SIG-M5 treated with dmso at 0.1 percent for 504 hours (cell line): Measurements from ENCODE around the gene SYP.

ENCODE experiments used
- DNase-seq: peaks from one replicate; lab custom pipeline; 2025; ENCODE audit not compliant: unreplicated experiment; lab: John Stamatoyannopoulos, UW

Gene SYP

DNA sequence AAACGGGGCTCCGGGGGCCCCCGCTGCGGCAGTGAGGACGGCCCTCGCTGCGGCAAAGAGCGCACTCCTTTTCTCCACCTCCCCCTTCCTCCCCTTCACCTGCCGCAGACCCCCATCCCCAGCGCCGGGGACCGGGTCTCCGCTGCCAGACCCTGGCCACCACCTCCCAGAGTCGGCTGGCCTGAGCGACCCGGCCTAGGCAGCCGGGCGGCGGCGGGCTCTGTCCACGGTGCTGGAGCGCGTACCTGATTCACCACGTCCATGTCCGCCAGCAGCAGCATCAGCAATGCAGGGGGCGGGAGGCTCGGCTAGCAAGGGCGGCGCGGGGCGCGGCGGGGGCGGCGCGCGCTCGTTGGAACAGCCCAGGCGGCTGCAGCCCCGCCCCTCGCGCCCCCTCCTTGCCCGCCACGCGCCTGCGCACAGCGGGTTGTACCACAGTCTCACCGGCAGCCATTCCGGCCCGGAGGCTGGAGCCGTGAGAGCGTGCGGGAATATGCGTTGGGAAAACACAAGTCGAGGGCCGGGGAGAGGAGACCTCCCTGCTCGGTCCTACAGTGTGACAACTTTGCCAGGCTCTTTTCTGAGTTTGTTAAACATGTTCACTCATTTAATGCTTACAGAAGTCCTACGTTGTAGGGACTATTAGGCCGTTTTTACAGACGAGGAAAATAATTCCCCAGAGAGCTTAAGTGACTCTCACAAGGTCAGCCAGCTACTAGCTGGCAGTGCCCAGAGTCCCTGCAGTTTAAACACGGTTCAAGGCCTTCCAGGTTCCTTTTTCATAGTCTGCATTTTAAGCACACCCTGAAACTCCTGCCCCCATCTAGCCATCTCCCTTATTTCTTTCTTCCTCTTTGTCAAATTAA lies at the start of gene SYP:
TSS of gene SYP (minus strand) at position 288 of the 866 bp plus-strand sequence. CDS start at position 281, 7 bp downstream.
- peak; percentile 81 for DNase-seq

DNA sequence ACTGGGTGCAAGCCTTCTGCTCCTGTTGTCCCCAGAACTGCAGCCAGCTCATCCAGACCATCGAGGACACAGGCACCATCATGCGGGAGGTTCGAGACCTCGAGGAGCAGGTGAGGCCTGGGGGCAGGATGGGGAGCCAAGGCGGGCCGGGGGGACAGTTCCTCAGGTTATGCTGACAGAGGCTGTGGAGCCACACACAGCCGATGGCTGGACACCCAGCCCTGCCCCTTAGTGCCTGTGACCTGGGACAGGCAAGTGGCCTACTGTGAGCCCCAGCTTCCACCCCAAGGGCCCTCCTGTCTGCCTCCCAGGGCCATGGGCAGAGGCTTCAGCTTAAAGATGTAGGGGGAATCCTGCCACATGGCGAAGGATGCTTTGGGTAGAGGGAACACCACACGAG lies 49.6 kb upstream of the SYP start:
- DNase-seq: no peak

DNA sequence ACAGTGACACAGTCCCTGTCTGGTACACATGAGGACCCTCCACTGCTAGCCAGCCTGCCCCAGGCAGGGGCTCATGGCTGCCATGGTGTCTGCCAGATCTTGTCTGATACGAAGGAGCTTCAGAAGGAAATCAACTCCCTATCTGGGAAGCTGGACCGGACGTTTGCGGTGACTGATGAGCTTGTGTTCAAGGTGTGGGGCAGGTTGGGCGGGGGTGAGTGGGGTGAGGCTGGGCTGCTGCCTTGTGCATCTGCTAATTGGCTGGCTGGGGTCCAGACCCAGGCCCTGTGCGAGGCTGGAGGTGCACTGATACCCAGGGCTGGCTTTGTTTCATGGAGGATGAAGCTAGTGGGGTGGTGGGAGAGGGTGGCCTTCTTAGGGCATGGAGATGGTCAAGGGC lies 49.1 kb upstream of the SYP start:
- DNase-seq: no peak

DNA sequence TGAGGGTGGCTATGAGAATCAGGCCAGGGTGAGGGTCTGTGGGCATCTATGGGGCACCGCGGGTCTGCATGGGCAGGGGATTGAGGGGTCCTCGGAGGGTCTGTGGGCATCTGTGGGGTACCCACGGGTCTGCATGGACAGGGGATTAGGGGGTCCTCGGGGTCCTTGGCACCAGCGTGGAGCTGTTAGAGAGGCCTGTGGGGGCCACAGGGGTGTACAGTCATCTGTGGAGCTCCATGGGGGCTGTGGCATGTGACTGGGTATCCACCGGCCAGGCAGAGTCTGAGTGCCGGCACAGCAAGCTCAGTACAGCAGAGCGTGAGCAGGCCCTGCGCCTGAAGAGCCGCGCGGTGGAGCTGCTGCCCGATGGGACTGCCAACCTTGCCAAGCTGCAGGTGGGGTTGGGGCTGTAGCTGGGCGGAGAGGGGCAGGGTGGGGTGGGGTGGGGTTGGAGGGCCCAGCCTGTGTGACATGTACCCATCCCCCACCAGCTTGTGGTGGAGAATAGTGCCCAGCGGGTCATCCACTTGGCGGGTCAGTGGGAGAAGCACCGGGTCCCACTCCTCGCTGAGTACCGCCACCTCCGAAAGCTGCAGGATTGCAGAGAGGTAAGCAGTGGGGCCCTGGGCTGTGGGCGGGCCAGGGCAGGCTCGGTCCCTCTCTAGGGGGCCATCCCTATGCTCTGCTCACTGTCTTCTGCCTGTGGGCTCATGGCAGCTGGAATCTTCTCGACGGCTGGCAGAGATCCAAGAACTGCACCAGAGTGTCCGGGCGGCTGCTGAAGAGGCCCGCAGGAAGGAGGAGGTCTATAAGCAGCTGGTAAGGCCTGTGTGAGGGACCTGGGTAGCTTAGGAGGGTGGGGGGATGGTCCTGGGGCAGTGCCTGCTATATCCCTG lies 48.2 kb upstream of the SYP start:
- DNase-seq: no peak

DNA sequence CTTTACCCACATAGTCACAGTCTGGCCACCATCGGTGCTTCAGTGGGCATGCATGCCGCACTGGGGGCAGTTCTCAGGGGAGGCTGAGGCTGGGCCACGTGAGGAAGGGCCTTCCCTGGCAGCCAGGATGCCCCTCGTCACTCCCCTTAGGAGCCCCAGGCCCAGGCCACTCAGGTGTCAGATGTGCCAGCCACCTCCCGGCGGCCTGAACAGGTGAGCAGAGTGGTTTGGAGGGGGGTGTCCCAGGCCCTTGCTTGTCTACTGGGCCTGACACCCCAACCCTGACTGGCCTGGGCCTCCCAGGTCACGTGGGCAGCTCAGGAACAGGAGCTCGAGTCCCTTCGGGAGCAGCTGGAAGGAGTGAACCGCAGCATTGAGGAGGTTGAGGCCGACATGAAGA lies 47.4 kb upstream of the SYP start:
- DNase-seq: no peak

DNA sequence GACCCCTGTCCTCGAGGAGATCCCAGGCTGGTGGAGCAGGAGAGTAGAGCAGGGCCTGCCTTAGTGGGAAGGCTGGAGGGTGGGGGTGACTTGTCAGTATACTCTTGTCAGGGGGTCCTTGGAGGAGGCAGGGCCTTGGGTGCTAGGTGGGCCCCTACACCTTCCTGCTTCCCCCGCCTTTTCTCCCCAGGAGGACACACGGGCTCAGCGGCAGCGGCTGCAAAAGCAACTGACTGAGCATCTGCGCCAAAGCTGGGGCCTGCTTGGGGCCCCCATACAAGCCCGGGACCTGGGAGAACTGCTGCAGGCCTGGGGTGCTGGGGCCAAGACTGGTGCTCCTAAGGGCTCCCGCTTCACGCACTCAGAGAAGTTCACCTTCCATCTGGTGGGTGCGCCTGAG lies 46.5 kb upstream of the SYP start:
- no peak for DNase-seq

DNA sequence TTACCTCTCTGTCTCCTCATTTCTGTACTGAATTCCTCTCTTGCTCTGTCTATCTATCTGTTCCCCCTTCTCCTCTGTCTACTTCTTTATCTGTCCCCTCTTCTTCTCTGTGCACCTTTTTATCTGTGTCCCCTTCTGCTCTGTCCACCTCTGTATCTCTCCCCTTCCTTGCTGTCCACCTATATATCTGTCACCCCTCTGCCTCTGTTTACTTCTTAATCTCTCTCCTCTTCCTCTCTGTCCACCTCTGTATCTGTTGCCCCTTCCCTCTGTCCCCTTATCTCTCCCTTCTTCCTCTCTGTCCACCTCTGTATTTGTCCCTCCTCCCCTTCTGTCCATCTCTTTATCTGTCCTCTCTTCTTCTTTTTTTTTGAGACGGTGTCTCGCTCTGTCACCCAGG lies 44.2 kb upstream of the SYP start:
- DNase-seq: no peak

DNA sequence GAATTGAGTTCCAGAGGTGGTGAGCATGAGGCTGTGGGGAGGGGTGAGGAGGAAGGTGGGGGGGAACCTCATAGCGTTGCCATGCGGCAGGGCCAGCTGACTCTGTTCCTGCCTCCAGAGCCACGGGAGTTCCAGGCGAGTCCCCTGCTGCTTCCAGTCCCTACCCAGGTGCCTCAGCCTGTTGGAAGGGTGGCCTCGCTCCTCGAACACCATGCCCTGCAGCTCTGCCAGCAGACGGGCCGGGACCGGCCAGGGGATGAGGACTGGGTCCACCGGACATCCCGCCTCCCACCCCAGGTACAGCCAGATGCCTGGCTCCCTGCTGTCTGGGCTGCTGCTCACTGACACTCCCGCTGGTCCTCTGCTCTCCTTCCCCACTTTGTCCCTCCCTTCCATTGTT lies 43.2 kb upstream of the SYP start:
- no peak for DNase-seq

DNA sequence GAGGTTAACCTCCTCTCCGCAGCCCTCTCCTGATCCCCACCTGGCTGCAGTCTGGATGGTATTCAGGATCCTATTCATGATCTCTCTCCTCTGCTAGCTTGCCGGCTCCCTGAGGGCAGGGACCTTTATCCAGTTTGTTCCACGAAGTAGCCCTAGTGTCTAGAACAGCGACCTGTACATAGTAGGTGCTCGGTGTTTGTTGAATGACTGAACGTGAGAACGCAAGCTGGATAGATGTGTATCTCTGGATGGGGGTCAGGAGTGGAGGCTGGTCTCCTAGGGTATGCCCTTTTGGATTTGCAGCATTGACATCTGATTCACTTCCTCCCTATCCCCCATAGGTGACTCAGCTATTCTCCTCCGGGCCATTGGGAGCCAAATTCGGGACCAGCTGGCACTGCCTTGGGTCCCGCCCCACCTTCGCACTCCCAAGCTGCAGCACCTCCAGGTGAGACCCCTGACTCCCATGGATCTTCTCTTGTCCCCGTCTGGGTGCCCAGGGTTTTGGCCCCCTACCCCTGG lies 42.6 kb upstream of the SYP start:
- no peak for DNase-seq

DNA sequence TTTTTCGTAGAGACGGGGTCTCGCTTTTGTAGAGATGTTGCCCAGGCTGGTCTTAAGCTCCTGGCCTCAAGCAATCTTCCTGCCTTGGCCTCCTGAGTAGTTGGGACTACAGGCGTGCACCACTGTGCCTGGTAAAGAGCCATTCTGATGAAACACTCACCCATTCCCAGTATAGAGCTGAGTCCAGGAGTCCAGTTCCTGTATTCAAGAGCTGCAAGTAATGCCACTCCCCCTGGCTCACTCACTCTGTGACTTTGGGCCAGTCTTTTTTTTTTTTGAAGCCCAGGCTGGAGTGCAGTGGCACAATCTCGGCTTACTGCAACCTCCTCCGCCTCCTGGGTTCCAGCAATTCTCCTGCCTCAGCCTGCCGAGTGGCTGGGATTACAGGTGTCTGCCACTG lies 38.7 kb upstream of the SYP start:
- DNase-seq: no peak

DNA sequence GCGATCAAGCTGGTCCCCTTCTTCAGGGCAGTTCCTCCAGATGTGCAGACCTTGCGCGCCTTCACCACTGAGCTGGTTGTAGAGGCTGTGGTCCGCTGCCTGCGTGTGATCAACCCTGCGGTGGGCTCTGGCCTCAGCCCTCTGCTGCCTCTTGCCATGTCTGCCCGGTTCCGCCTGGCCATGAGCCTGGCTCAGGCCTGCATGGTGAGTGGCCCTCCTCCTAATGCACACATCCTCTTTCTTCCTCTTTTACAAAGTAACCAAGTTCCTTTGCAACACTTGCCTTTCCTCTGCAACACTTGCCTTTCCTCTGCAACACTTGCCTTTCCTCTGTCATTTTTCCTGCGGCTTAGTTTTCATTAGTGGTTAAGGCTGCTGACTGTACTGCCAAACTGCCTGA lies 37.1 kb upstream of the SYP start:
- DNase-seq: peak; percentile 88

DNA sequence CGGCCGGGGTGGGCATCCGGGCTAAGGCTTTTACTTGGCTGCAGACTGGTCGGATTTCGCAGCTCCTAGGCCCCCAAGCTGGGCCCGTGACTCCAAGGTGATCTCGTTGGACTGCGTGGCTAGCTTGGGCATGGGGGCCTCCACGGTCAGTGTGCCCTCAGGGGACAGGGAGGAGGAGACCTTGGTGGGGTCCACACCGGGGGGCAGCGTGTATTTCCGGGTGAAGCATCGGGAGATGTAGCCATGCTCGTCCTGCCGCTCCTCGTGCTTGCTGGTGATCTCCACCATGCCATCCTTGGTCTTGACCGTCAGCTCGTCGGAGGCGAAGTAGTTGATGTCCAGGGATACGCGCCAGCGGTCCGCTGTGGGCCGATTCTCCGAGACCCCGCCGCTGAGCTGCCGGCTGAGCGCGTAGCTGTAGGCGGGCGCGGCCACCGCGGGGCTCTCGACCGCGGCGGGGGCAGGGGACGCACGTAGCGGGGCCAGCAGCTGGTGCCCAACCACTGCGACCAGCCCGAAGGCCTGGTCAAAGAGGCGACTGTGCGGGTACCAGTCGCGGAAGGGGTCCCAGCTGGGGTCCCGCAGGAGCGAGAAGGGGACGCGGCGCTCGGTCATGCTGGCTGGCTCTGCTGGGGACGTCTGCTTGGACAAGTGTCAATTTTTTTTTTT lies 34.0 kb upstream of the SYP start:
- no peak for DNase-seq

DNA sequence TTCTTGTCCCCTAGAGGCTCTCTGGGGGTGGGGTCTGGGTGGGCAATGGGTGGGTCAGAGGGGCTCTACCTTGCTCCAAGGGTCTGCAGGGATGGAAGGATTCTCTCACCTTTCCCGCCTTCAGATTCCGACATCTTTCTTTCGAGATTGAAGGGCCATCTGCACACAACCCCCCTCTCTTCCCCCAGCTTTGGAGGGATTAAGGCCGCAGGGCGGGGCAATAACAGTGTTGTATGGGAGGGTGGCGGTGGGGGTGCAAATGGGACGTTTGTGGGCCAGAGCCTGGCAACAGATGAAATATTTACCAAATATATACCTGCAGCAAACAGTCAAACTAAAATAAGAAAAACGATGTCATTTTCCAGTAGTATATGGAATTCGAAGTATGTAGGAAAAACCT lies 33.2 kb upstream of the SYP start, which contains the start of gene CACNA1F:
TSS of gene CACNA1F (minus strand) at position 165 of the 400 bp plus-strand sequence. CDS start at position 134, 31 bp downstream.
- no peak for DNase-seq

DNA sequence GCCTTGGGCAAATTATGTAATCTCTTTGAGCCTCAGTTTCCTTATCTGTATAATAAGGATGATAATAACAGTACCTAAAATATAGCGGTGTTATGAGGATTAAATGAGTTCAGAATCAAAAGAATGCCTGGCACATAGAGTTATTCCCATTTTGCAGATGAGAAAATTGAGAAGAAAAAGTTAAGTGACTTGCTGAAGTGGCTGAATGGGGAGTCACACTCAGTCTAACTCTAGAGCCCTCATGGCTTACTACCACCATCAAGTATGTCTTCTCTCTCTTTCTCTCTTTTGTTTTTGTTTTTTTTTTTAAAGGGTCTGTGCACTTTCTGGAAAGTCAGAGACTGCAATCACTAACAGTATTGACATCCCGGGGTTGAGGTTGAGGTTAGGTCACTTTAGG lies 32.5 kb upstream of the SYP start:
- DNase-seq: no peak

DNA sequence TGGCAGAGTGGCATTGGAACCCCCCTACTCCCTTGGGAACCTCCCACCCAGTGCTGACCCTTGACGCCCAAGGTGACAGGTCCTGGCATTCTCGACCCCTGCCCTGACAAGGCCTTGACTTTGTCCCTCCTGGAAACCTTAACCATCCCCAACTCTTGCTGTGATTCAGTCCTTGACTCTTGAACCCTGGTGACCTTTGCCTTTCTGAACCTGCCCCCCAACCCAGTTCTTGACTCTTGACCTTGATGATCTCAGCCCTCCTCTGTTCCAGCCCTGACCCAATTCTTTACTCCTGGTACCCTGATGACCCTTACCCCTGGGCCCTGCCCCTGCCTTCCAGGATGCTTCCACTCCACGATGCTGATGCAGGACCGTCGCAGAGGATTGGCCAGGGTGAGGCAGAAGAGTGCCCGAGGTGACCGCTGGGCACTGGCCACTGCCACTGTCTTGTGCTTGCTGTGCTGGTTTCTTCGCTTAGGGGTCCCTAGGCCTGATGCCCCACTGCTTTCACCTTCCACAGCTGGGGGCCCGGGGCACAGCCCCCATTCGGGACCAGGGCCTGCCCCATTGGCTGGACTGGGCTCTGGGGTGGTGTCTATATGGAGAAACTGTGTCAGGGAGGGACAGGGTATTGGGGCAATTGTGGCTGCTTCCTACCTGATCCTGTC lies 31.5 kb upstream of the SYP start:
- no peak for DNase-seq

DNA sequence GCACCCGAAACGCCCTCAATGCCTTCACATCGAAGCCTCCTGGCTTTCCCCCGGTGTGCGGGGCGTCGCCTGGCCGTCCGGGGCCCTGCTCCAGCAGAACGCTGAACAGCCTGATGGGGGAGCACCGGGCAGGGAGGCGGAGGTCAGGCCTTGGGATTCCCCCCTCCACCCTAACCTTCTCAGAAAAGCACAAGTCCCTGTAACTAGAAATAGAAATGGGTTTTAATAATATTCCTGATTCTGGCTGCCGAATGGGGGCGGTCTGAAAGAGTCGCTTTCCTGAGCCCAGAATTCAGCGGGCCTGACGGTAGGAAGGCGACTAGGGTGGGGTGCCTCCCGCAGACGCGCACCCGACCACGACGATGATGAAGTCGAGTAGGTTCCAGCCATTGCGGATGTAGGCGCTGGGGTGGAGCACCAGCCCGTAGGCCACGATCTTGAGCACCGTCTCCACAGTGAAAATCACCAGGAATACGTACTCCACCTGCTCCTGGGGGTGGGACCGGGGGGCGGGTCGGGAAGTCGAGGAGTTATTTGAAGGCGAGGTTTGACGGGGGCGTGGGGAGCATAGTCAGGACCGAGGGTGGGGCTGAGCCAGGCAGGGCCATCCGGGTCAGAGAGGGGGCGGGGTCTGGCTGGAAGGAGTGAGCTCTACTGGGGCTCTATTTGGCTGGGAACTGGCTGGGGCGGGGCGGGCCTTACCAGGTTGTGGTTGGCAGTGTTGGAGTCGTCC lies 30.7 kb upstream of the SYP start:
- no peak for DNase-seq

DNA sequence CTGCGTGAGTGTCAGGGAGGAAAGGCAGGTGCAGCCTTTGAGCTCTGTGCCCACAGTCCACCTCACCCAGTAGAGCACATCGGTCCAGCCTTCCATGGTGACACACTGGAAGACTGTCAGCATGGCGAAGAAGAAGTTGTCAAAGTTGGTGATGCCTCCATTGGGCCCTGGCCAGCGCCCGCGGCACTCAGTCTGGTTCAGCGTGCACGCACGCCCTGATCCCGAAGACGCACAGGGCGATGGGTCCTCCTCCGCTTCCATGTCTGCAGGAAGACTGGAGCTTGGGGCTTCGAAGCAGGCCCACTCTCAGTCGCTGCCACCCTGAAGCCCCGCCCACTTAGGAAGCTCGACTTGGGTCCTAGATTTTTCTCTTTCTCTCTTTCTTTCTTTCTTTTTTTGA lies 28.2 kb upstream of the SYP start:
- no peak for DNase-seq

DNA sequence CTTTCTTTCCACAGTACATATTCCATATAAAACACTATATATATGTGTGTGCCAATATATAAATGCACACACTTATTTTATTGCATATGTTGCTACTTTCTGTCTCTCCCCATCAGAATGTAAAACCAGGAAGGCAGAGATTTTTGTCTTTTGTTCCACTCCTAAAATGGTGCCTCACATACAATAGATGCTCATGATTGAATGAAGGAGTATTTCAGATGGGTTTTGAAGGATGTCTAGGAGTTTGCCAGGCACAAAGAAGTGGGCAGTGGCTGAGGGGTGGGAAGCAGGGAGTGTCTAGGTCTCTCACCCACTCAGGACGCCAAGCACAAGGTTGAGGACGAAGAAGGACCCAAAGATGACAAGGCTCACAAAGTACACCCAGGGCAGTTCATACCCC lies 27.7 kb upstream of the SYP start:
- no peak for DNase-seq

DNA sequence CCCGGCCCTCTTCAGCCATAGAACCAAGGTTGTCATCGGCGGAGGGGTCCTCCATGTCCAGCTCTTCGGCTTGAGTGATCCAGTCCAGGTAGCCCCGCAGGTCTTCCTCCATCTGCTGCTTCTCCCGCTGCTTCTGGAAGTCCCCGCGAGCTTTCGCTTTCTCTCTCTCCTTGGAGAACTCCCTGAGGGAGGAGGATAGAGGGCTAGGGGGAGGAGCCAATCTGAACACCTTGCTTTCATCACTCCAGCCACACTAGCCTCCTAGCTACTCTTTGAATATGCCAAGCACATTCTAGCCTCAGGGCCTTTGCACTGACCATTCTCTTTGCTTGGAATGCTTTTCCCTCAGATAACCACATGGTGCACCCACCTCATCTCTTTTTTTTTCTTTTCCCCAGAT lies 27.0 kb upstream of the SYP start:
- no peak for DNase-seq

DNA sequence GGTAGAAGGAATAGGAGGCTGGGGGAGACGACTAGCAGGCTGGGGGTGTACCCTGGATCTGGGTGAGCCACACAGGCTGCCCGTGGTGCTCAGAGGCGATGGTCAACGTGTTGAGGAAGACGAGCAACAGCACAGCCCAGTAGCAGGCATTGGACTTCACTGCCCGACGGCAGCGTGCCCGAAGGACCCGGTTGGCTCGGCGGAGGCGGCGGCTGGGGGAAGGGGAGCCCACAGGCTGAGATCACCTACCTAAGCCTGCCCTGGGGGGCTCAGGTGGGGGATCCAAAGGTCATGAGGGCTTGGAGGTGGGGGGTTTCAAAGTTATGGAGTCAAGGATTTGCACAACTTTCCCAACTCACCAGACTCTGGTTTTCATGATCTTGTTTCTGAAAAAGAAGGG lies 25.9 kb upstream of the SYP start:
- DNase-seq: no peak
